HepG2 (cell line): ENCODE measurements around the gene RUVBL2. TPM values are rescaled to one million over a fixed set of nuclear protein-coding genes. Genes with fewer than 3 reads are reported as not detected.

Experiments used
- ARID4A ChIP-seq: sonication (generic); formaldehyde crosslinking; IDR thresholded peaks from 2 replicates; pipeline ENCODE4 v1.5.0; 2020; ENCODE audit warnings: mild to moderate bottlenecking, missing genetic modification reagents, borderline replicate concordance
- KDM5A ChIP-seq: fragments of 200-600 bp; sonication (generic); IDR thresholded peaks from 2 replicates; pipeline ENCODE4 v1.7.0; 2018; ENCODE audit warnings: antibody characterized with exemption, mild to moderate bottlenecking, low read length, borderline replicate concordance
- MIER2 ChIP-seq: IDR thresholded peaks from 2 replicates; pipeline ENCODE4 v1.6.1; 2016; ENCODE audit warnings: missing biosample characterization, missing genetic modification reagents
- NR0B2 ChIP-seq: sonication (generic); formaldehyde crosslinking; IDR thresholded peaks from 2 replicates; pipeline ENCODE4 v1.4.0; 2020; ENCODE audit warnings: mild to moderate bottlenecking, missing genetic modification reagents
- PBX3 ChIP-seq: sonication (generic); formaldehyde crosslinking; IDR thresholded peaks from 2 replicates; pipeline ENCODE4 v1.8.1; 2023; ENCODE audit warnings: missing genetic modification reagents, inconsistent platforms, borderline replicate concordance
- POLR2AphosphoS5 ChIP-seq: IDR thresholded peaks from 2 replicates; pipeline ENCODE4 v1.6.1; 2012; ENCODE audit warnings: low read depth, low read length
- PRDM10 ChIP-seq: sonication (generic); formaldehyde crosslinking; IDR thresholded peaks from 2 replicates; pipeline ENCODE4 v1.4.0; 2020; ENCODE audit warnings: low read depth, missing genetic modification reagents
- RFXANK ChIP-seq: IDR thresholded peaks from 2 replicates; pipeline ENCODE4 v1.6.1; 2016
- ZEB1 ChIP-seq: IDR thresholded peaks from 2 replicates; pipeline ENCODE4 v1.6.1; 2012; ENCODE audit warnings: mild to moderate bottlenecking, low read depth, inconsistent platforms; ENCODE audit not compliant: insufficient replicate concordance
- ZNF275 ChIP-seq: sonication (generic); formaldehyde crosslinking; IDR thresholded peaks from 2 replicates; pipeline ENCODE4 v1.8.0; 2022; ENCODE audit warnings: missing genetic modification reagents, mild to moderate bottlenecking, inconsistent platforms, borderline replicate concordance
- ZNF335 ChIP-seq: sonication (generic); formaldehyde crosslinking; IDR thresholded peaks from 2 replicates; pipeline ENCODE4 v1.4.0; 2020; ENCODE audit warnings: missing genetic modification reagents
- ZNF33A ChIP-seq: sonication (generic); formaldehyde crosslinking; IDR thresholded peaks from 2 replicates; pipeline ENCODE4 v1.5.1; 2020; ENCODE audit warnings: missing genetic modification reagents, mild to moderate bottlenecking, moderate library complexity, borderline replicate concordance
- ZNF607 ChIP-seq: sonication (generic); formaldehyde crosslinking; IDR thresholded peaks from 2 replicates; pipeline ENCODE4 v1.5.1; 2020; ENCODE audit warnings: missing genetic modification reagents, mild to moderate bottlenecking, borderline replicate concordance
- ZNF703 ChIP-seq: sonication (generic); formaldehyde crosslinking; IDR thresholded peaks from 2 replicates; pipeline ENCODE4 v1.5.1; 2020; ENCODE audit warnings: missing genetic modification reagents, mild to moderate bottlenecking, moderate library complexity, borderline replicate concordance
- ZNF776 ChIP-seq: sonication (generic); formaldehyde crosslinking; IDR thresholded peaks from 2 replicates; pipeline ENCODE4 v1.4.0; 2020; ENCODE audit warnings: mild to moderate bottlenecking, missing genetic modification reagents
- ZNF883 ChIP-seq: sonication (generic); formaldehyde crosslinking; IDR thresholded peaks from 2 replicates; pipeline ENCODE4 v1.5.1; 2020; ENCODE audit warnings: mild to moderate bottlenecking, missing genetic modification reagents; ENCODE audit errors: not compliant biosample characterization
- polyA plus RNA-seq, 8 experiments: library from polyadenylated mRNA; depleted of rRNA in 3 of 8; stranded (reverse) in 7 of 8; unstranded in 1 of 8; fragments of >200 nt; fragmentation: Illumina TruSeq in 4 of 8; extraction: Trizol in 4 of 8; gene quantifications; 2 replicates each; pipeline versions ENCODE4 v1.2.1 to v1.2.3, GENCODE V29; 2011 to 2016; ENCODE audit warnings: low read depth in 4 of 8, missing spikeins in 1 of 8, mixed read lengths in 1 of 8; ENCODE audit not compliant: insufficient read depth in 1 of 8
- total RNA-seq, 5 experiments: library from RNA; depleted of rRNA; stranded (reverse); fragments of >200 nt; fragmentation: Illumina TruSeq; extraction: Trizol; gene quantifications; 2 replicates each; pipeline ENCODE4 v1.2.3, GENCODE V29; 2016; ENCODE audit warnings: low read depth in 1 of 5

The RUVBL2 gene
- total and polyA plus RNA-seq, 2 of the 13 experiments (the other 11 are each of a cell fraction or from before 2014, with no cell fraction given), result 120 to 122 TPM

GRCh38 chr19:48967346-48968178 lies 26.1 kb upstream of the RUVBL2 start (continued):
- no peak for TF ChIP-seq ZNF33A
- TF ChIP-seq RFXANK (CRISPR knock-in tag), result no peak; the same call in 1 of the 2 replicates
- no peak for TF ChIP-seq KDM5A
- TF ChIP-seq ZNF275, result 0 out of 2 replicates have a peak, but pooled peaks have one; percentile 56
- TF ChIP-seq ZNF335 (CRISPR knock-in tag), result no peak
- no peak for TF ChIP-seq ZNF607 (CRISPR knock-in tag)
- peak; percentile 83 for TF ChIP-seq POLR2AphosphoS5
- peak; percentile 10 for TF ChIP-seq ZEB1
- TF ChIP-seq MIER2 (CRISPR knock-in tag), result no peak
- TF ChIP-seq ZNF883 (CRISPR knock-in tag), result no peak
- TF ChIP-seq PRDM10 (CRISPR knock-in tag), result 0 out of 2 replicates have a peak, but pooled peaks have one; percentile 16
- 0 out of 2 replicates have a peak, but pooled peaks have one; percentile 31 for TF ChIP-seq ZNF703 (CRISPR knock-in tag)
- 0 out of 2 replicates have a peak, but pooled peaks have one; percentile 43 for TF ChIP-seq PBX3
- TF ChIP-seq NR0B2 (CRISPR knock-in tag), result 0 out of 2 replicates have a peak, but pooled peaks have one; percentile 14
- peak; percentile 41; the same call in 1 of the 2 replicates for TF ChIP-seq ARID4A (CRISPR knock-in tag)
- TF ChIP-seq ZNF776 (CRISPR knock-in tag), result peak; percentile 38; the same call in 1 of the 2 replicates
